Endometrial microvascular endothelial cells (primary cell): Measurements from ENCODE around the gene CD74. TPM values are rescaled to one million over a fixed set of nuclear protein-coding genes. Genes with fewer than 3 reads are reported as not detected.

Source experiments
- in situ Hi-C: cut with HindIII; loops from 2 replicates; pipeline ENCODE4 v1.10.0; 2017; ENCODE audit warnings: low sequenced_read_pairs, low pct_unique_long_range_greater_than_20kb; ENCODE audit errors: inconsistent ontology term
- total RNA-seq: library from RNA; depleted of rRNA; stranded (reverse); fragments of >200 nt; gene quantifications from one replicate; pipeline ENCODE4 v1.2.3, GENCODE V29; 2015; ENCODE audit errors: inconsistent ontology term

Gene CD74
- total RNA-seq, 1 donor from 2014 or later = 9.4 TPM

- in situ Hi-C loops = no loop called here
Observed at GRCh38 chr5:150352244-150353031, 60.3 kb downstream of the CD74 start.

Other genes starting within 250 kb of the CD74 start
- gene CDX1, start 246.1 kb downstream of the CD74 start, total RNA-seq = not detected
- not detected for gene SLC6A7, start 222.8 kb downstream of the CD74 start, total RNA-seq
- gene CAMK2A, start 123.1 kb downstream of the CD74 start, total RNA-seq = not detected
- gene ARSI, start 110.0 kb downstream of the CD74 start, total RNA-seq = 0.28 TPM
- 43.2 TPM for gene TCOF1, start 55.2 kb downstream of the CD74 start, total RNA-seq
- gene RPS14, start 36.8 kb upstream of the CD74 start, total RNA-seq = 2,208 TPM
- gene NDST1, start 95.2 kb upstream of the CD74 start, total RNA-seq = 151 TPM
- 34.8 TPM for gene SYNPO, start 227.8 kb upstream of the CD74 start, total RNA-seq
- gene MYOZ3, start 248.3 kb upstream of the CD74 start, total RNA-seq = 0.09 TPM